CD14-positive monocyte (primary cell): Measurements from ENCODE around the gene MCF2. TPM values are rescaled to one million over a fixed set of nuclear protein-coding genes. Genes with fewer than 3 reads are reported as not detected.
A peak's percentile ranks its signal among the peaks of the same experiment; 100 is the strongest.

ENCODE experiments used
- DNase-seq, 3 donors: peaks; one replicate each; pipeline ENCODE4 v3.0.0-alpha.2; 2011 to 2022
- H2AFZ ChIP-seq: 2 replicates; pipeline ENCODE4 v1.6.0; 2012; ENCODE audit warnings: mild to moderate bottlenecking, low read depth, low read length, inconsistent platforms; ENCODE audit not compliant: insufficient read depth, poor library complexity, severe bottlenecking
- H3K27ac ChIP-seq, 2 donors: 1 replicate in 1 of 2; 2 replicates in 1 of 2; pipeline ENCODE4 v1.5.1; 2012 to 2013; ENCODE audit warnings: low read length in 2 of 2, control low read depth in 1 of 2, inconsistent platforms in 1 of 2, low read depth in 1 of 2, mild to moderate bottlenecking in 1 of 2
- H3K27me3 ChIP-seq, 2 donors: one replicate each; pipeline versions ENCODE4 v1.6.0 to v1.6.1; 2011 to 2013; ENCODE audit warnings: low read length in 2 of 2; ENCODE audit not compliant: control insufficient read depth in 2 of 2, insufficient read depth in 2 of 2
- H3K36me3 ChIP-seq, 2 donors: replicated peaks in 1 of 2; 1 replicate in 1 of 2; 2 replicates in 1 of 2; pipeline versions ENCODE4 v1.5.1 to v1.6.1; 2012 to 2013; ENCODE audit warnings: low read length in 2 of 2, control low read depth in 1 of 2, inconsistent platforms in 1 of 2, mild to moderate bottlenecking in 1 of 2; ENCODE audit not compliant: insufficient read depth in 2 of 2, control insufficient read depth in 1 of 2
- H3K4me1 ChIP-seq, 2 donors: 1 replicate in 1 of 2; 2 replicates in 1 of 2; pipeline versions ENCODE4 v1.5.1 to v1.6.1; 2012 to 2013; ENCODE audit warnings: low read length in 2 of 2, control low read depth in 1 of 2, inconsistent platforms in 1 of 2, mild to moderate bottlenecking in 1 of 2, moderate library complexity in 1 of 2; ENCODE audit not compliant: insufficient read depth in 2 of 2, control insufficient read depth in 1 of 2
- H3K4me2 ChIP-seq: replicated peaks from 2 replicates; pipeline ENCODE3; 2012; ENCODE audit warnings: low read length, moderate library complexity, mild to moderate bottlenecking; ENCODE audit not compliant: poor library complexity, severe bottlenecking; ENCODE audit errors: extremely low read depth
- H3K4me3 ChIP-seq, 3 experiments: fragments of 200-600 bp in 1 of 3; sonication (generic) in 1 of 3; replicated peaks in 1 of 3; 1 replicate in 2 of 3; 2 replicates in 1 of 3; pipeline ENCODE4 v1.5.1; 2011 to 2013; ENCODE audit warnings: low read length in 3 of 3, mild to moderate bottlenecking in 3 of 3, control low read depth in 2 of 3, low read depth in 2 of 3, inconsistent platforms in 1 of 3, moderate library complexity in 1 of 3
- H3K79me2 ChIP-seq: 2 replicates; pipeline ENCODE4 v1.6.0; 2012; ENCODE audit warnings: mild to moderate bottlenecking, control low read depth, inconsistent platforms, low read length, moderate library complexity; ENCODE audit not compliant: insufficient read depth
- H3K9ac ChIP-seq: 2 replicates; pipeline ENCODE4 v1.6.0; 2017; ENCODE audit warnings: low read length, mild to moderate bottlenecking; ENCODE audit not compliant: insufficient read depth, poor library complexity, severe bottlenecking
- H3K9me3 ChIP-seq, 2 donors: replicated peaks in 1 of 2; 1 replicate in 1 of 2; 2 replicates in 1 of 2; pipeline versions ENCODE4 v1.5.1 to v1.6.1; 2012 to 2013; ENCODE audit warnings: low read length in 2 of 2, control low read depth in 1 of 2; ENCODE audit not compliant: control insufficient read depth in 1 of 2, insufficient read depth in 1 of 2
- H4K20me1 ChIP-seq: 2 replicates; pipeline ENCODE4 v1.6.0; 2012; ENCODE audit warnings: mild to moderate bottlenecking, low read length, control low read depth, moderate library complexity; ENCODE audit not compliant: insufficient read depth
- H3K27ac Mint-ChIP-seq, 7 donors: one replicate each; pipeline ENCODE4 v1.8.0; 2020; ENCODE audit warnings: mild to moderate bottlenecking in 7 of 7, mixed read lengths in 7 of 7, moderate library complexity in 6 of 7, inconsistent platforms in 2 of 7
- H3K27me3 Mint-ChIP-seq, 3 donors: one replicate each; pipeline ENCODE4 v1.8.0; 2021 to 2022; ENCODE audit warnings: low read depth in 3 of 3, mild to moderate bottlenecking in 3 of 3, mixed read lengths in 3 of 3, moderate library complexity in 3 of 3, inconsistent platforms in 1 of 3
- H3K36me3 Mint-ChIP-seq, 2 donors: one replicate each; pipeline ENCODE4 v1.8.0; 2020; ENCODE audit warnings: mixed read lengths in 2 of 2, inconsistent platforms in 1 of 2, mild to moderate bottlenecking in 1 of 2
- H3K4me1 Mint-ChIP-seq: one replicate; pipeline ENCODE4 v1.8.0; 2020; ENCODE audit warnings: mild to moderate bottlenecking, mixed read lengths
- H3K4me3 Mint-ChIP-seq, 2 donors: one replicate each; pipeline ENCODE4 v1.8.0; 2020; ENCODE audit warnings: mild to moderate bottlenecking in 2 of 2, mixed read lengths in 2 of 2, moderate library complexity in 1 of 2
- H3K9me3 Mint-ChIP-seq, 7 donors: one replicate each; pipeline ENCODE4 v1.8.0; 2020 to 2022; ENCODE audit warnings: mixed read lengths in 7 of 7, mild to moderate bottlenecking in 6 of 7, moderate library complexity in 6 of 7, inconsistent platforms in 2 of 7
- WGBS: methylation state at CpG from one replicate; pipeline ENCODE4 v1.1.5; 2013; ENCODE audit warnings: missing lambda C conversion rate; ENCODE audit not compliant: insufficient coverage; 5-methylcytosine and 5-hydroxymethylcytosine counted together
- intact Hi-C, 2 donors: fragments of 100-400 bp; cut with micrococcal nuclease; formaldehyde crosslinking; loops; one replicate each; pipeline versions ENCODE4 v1.15.0 to v1.15.1; 2023
- polyA plus RNA-seq, 3 donors: library from polyadenylated mRNA; depleted of rRNA in 1 of 3; unstranded in 2 of 3; stranded (reverse) in 1 of 3; fragments of 300-500 nt in 2 of 3; fragments of >200 nt in 1 of 3; fragmentation: Illumina TruSeq in 2 of 3; gene quantifications; 1 replicate in 2 of 3; 2 replicates in 1 of 3; pipeline ENCODE4 v1.2.3, GENCODE V29; 2012 to 2021
- TF ChIP-seq, protein P1 (sequence below): fragments of 200-600 bp; IDR thresholded peaks from one replicate; pipeline ENCODE4 v1.8.0; 2022; ENCODE audit warnings: antibody characterized with exemption, mild to moderate bottlenecking

MCF2 gene
- polyA plus RNA-seq, 3 donors: 0.40 TPM; not detected in 2

DNA sequence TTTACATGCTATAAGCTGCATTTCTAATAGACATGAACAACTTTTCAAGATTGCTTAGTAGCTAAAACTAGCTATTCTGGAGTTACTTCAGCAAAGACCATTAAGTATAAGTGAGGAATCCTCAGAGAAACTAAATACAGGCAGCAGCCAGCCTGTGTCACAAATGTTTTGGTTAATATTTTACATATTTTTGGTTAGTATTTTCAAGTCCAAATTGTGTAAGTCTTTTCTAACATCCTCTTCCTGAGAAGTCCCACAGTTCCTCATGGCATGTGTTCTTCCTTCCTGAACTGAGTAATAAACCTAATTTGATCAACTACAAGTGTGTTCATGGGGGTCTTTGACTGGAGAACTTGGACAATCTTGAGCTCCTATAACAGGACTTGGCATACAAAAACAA is 42.4 kb upstream of the MCF2 start:
- H3K27me3 Mint-ChIP-seq: no peaks in the 10 kb centered on the region
- H3K79me2 ChIP-seq: no peaks in the 10 kb centered on the region
- H2AFZ ChIP-seq: no peak overlapping the region
- H3K9me3 Mint-ChIP-seq: peaks cover 9 to 20% (median 12%) of the 10 kb centered on the region in 7 donors
- peaks cover 0 to 18% of the 10 kb centered on the region in 2 donors for H3K9me3 ChIP-seq
- no peak overlapping the region for H3K4me3 ChIP-seq
- no peak overlapping the region for H3K4me3 Mint-ChIP-seq
- H3K4me1 ChIP-seq: no peaks in the 10 kb centered on the region
- H3K27me3 ChIP-seq: no peaks in the 10 kb centered on the region
- no peak for DNase-seq
- H3K27ac Mint-ChIP-seq: peak overlapping the region in 1 of 7 donors; percentile 70
- intact Hi-C loops: no loop called here
- peaks cover 7% of the 10 kb centered on the region for H3K4me1 Mint-ChIP-seq
- peaks cover 24 to 39% of the 10 kb centered on the region in 2 donors for H3K36me3 Mint-ChIP-seq
- H3K4me2 ChIP-seq: no peak overlapping the region
- no peak overlapping the region for H3K27ac ChIP-seq
- TF ChIP-seq, protein P1, sequence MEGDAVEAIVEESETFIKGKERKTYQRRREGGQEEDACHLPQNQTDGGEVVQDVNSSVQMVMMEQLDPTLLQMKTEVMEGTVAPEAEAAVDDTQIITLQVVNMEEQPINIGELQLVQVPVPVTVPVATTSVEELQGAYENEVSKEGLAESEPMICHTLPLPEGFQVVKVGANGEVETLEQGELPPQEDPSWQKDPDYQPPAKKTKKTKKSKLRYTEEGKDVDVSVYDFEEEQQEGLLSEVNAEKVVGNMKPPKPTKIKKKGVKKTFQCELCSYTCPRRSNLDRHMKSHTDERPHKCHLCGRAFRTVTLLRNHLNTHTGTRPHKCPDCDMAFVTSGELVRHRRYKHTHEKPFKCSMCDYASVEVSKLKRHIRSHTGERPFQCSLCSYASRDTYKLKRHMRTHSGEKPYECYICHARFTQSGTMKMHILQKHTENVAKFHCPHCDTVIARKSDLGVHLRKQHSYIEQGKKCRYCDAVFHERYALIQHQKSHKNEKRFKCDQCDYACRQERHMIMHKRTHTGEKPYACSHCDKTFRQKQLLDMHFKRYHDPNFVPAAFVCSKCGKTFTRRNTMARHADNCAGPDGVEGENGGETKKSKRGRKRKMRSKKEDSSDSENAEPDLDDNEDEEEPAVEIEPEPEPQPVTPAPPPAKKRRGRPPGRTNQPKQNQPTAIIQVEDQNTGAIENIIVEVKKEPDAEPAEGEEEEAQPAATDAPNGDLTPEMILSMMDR: no peak
- H3K36me3 ChIP-seq: peaks cover 5 to 34% of the 10 kb centered on the region in 2 donors
- no peaks in the 10 kb centered on the region for H4K20me1 ChIP-seq
- no peak overlapping the region for H3K9ac ChIP-seq

GRCh38 chrX:139739138-139739537 is 31.2 kb upstream of the MCF2 start:
- no peaks in the 10 kb centered on the region for H3K79me2 ChIP-seq
- H3K4me1 ChIP-seq: no peaks in the 10 kb centered on the region
- no peak overlapping the region for H3K4me3 ChIP-seq
- no peak overlapping the region for H3K4me3 Mint-ChIP-seq
- H3K9me3 Mint-ChIP-seq: no peaks in the 10 kb centered on the region
- H3K27ac ChIP-seq: no peak overlapping the region
- no peaks in the 10 kb centered on the region for H3K27me3 ChIP-seq
- no peaks in the 10 kb centered on the region for H3K4me1 Mint-ChIP-seq
- TF ChIP-seq, protein P1: no peak
- H3K36me3 Mint-ChIP-seq: peaks cover 27 to 37% of the 10 kb centered on the region in 2 donors
- no peak overlapping the region for H3K9ac ChIP-seq
- peaks cover 6 to 63% of the 10 kb centered on the region in 2 donors for H3K36me3 ChIP-seq
- H3K27me3 Mint-ChIP-seq: peaks cover 0 to 1% (median 0%) of the 10 kb centered on the region in 3 donors
- H2AFZ ChIP-seq: no peak overlapping the region
- H4K20me1 ChIP-seq: no peaks in the 10 kb centered on the region
- H3K9me3 ChIP-seq: no peaks in the 10 kb centered on the region
- no CpG with 5 or more reads among the region's 2 CpGs for WGBS
- no peak overlapping the region for H3K27ac Mint-ChIP-seq
- intact Hi-C loops: no loop called here
- no peak overlapping the region for H3K4me2 ChIP-seq
- DNase-seq: no peak
